Measurements from ENCODE around the gene IL27RA.
A peak's percentile ranks its signal among the peaks of the same experiment; 100 is the strongest.

Gene IL27RA

GRCh38 chr19:14053032-14053431 is 21.5 kb downstream of the IL27RA start:
- Histone ChIP-seq H3K4me1 (ENCODE audit: control insufficient read depth, insufficient read depth, low read length, unreplicated experiment) (no peaks in the 10 kb centered on the region), H3K4me3 (ENCODE audit: low read depth, low read length) (no peak overlapping the region), H3K27ac (ENCODE audit: low read depth, low read length) (no peak overlapping the region), H3K36me3 (ENCODE audit: insufficient read depth, low read length) (no peaks in the 10 kb centered on the region), H2AFZ (ENCODE audit: low read length, unreplicated experiment) (no peak overlapping the region), H3K79me2 (ENCODE audit: control insufficient read depth, insufficient read depth, low read length, unreplicated experiment) (no peaks in the 10 kb centered on the region), H3K27me3 (ENCODE audit: insufficient read depth, low read length) (no peaks in the 10 kb centered on the region)

- Histone ChIP-seq H3K79me2 (ENCODE audit: control insufficient read depth, insufficient read depth, low read length, unreplicated experiment) (no peaks in the 10 kb centered on the region), H2AFZ (ENCODE audit: low read length, unreplicated experiment) (no peak overlapping the region), H3K27me3 (ENCODE audit: insufficient read depth, low read length) (peaks cover 3% of the 10 kb centered on the region), H3K27ac (ENCODE audit: low read depth, low read length) (no peak overlapping the region), H3K4me3 (ENCODE audit: low read depth, low read length) (no peak overlapping the region), H3K4me1 (ENCODE audit: control insufficient read depth, insufficient read depth, low read length, unreplicated experiment) (peaks cover 3% of the 10 kb centered on the region), H3K36me3 (ENCODE audit: insufficient read depth, low read length) (no peaks in the 10 kb centered on the region)
Measured at GRCh38 chr19:14053500-14053899, 21.9 kb downstream of the IL27RA start.

- no peak overlapping the region for H3K27ac ChIP-seq (ENCODE audit: low read depth, low read length)
- H3K27me3 ChIP-seq (ENCODE audit: insufficient read depth, low read length) = peaks cover 7% of the 10 kb centered on the region
- no peaks in the 10 kb centered on the region for H3K36me3 ChIP-seq (ENCODE audit: insufficient read depth, low read length)
- peaks cover 3% of the 10 kb centered on the region for H3K4me1 ChIP-seq (ENCODE audit: control insufficient read depth, insufficient read depth, low read length, unreplicated experiment)
- no peak overlapping the region for H2AFZ ChIP-seq (ENCODE audit: low read length, unreplicated experiment)
- no peaks in the 10 kb centered on the region for H3K79me2 ChIP-seq (ENCODE audit: control insufficient read depth, insufficient read depth, low read length, unreplicated experiment)
- no peak overlapping the region for H3K4me3 ChIP-seq (ENCODE audit: low read depth, low read length)
Measured at GRCh38 chr19:14054099-14054498, 22.5 kb downstream of the IL27RA start.

GRCh38 chr19:14054721-14055120 is 23.2 kb downstream of the IL27RA start:
- Histone ChIP-seq H3K27me3 (ENCODE audit: insufficient read depth, low read length) (peaks cover 7% of the 10 kb centered on the region), H3K27ac (ENCODE audit: low read depth, low read length) (no peak overlapping the region), H3K4me1 (ENCODE audit: control insufficient read depth, insufficient read depth, low read length, unreplicated experiment) (peaks cover 3% of the 10 kb centered on the region), H3K36me3 (ENCODE audit: insufficient read depth, low read length) (no peaks in the 10 kb centered on the region), H3K4me3 (ENCODE audit: low read depth, low read length) (no peak overlapping the region), H3K79me2 (ENCODE audit: control insufficient read depth, insufficient read depth, low read length, unreplicated experiment) (no peaks in the 10 kb centered on the region), H2AFZ (ENCODE audit: low read length, unreplicated experiment) (no peak overlapping the region)

GRCh38 chr19:14055396-14055795 is 23.8 kb downstream of the IL27RA start:
- Histone ChIP-seq H3K36me3 (ENCODE audit: insufficient read depth, low read length) (no peaks in the 10 kb centered on the region), H3K27me3 (ENCODE audit: insufficient read depth, low read length) (peaks cover 7% of the 10 kb centered on the region), H3K4me3 (ENCODE audit: low read depth, low read length) (no peak overlapping the region), H2AFZ (ENCODE audit: low read length, unreplicated experiment) (no peak overlapping the region), H3K4me1 (ENCODE audit: control insufficient read depth, insufficient read depth, low read length, unreplicated experiment) (peaks cover 3% of the 10 kb centered on the region), H3K79me2 (ENCODE audit: control insufficient read depth, insufficient read depth, low read length, unreplicated experiment) (no peaks in the 10 kb centered on the region), H3K27ac (ENCODE audit: low read depth, low read length) (no peak overlapping the region)

- H3K27me3 ChIP-seq (ENCODE audit: insufficient read depth, low read length) = peaks cover 7% of the 10 kb centered on the region
- H3K4me1 ChIP-seq (ENCODE audit: control insufficient read depth, insufficient read depth, low read length, unreplicated experiment) = peaks cover 3% of the 10 kb centered on the region
- no peak overlapping the region for H3K4me3 ChIP-seq (ENCODE audit: low read depth, low read length)
- H3K79me2 ChIP-seq (ENCODE audit: control insufficient read depth, insufficient read depth, low read length, unreplicated experiment) = no peaks in the 10 kb centered on the region
- H3K36me3 ChIP-seq (ENCODE audit: insufficient read depth, low read length) = no peaks in the 10 kb centered on the region
- H2AFZ ChIP-seq (ENCODE audit: low read length, unreplicated experiment) = no peak overlapping the region
- no peak overlapping the region for H3K27ac ChIP-seq (ENCODE audit: low read depth, low read length)
Measured at GRCh38 chr19:14056069-14056666, 24.6 kb downstream of the IL27RA start.

GRCh38 chr19:14056741-14057356 is 25.3 kb downstream of the IL27RA start:
- no peak overlapping the region for H2AFZ ChIP-seq (ENCODE audit: low read length, unreplicated experiment)

GRCh38 chr19:14058182-14059092 is 26.9 kb downstream of the IL27RA start:
- Histone ChIP-seq H3K4me3 (ENCODE audit: low read depth, low read length) (peak overlapping the region; percentile 59; the same call in 1 of the 2 replicates), H3K27ac (ENCODE audit: low read depth, low read length) (no peak overlapping the region), H3K27me3 (ENCODE audit: insufficient read depth, low read length) (peaks cover 7% of the 10 kb centered on the region)

More at GRCh38 chr19:14056741-14057356, 25.3 kb downstream of the IL27RA start:
- H3K79me2 ChIP-seq (ENCODE audit: control insufficient read depth, insufficient read depth, low read length, unreplicated experiment) = no peaks in the 10 kb centered on the region
- H3K36me3 ChIP-seq (ENCODE audit: insufficient read depth, low read length) = no peaks in the 10 kb centered on the region
- H3K27ac ChIP-seq (ENCODE audit: low read depth, low read length) = no peak overlapping the region
- H3K27me3 ChIP-seq (ENCODE audit: insufficient read depth, low read length) = peaks cover 7% of the 10 kb centered on the region
- H3K4me3 ChIP-seq (ENCODE audit: low read depth, low read length) = peak overlapping the region; percentile 53
- peaks cover 3% of the 10 kb centered on the region for H3K4me1 ChIP-seq (ENCODE audit: control insufficient read depth, insufficient read depth, low read length, unreplicated experiment)

DNA sequence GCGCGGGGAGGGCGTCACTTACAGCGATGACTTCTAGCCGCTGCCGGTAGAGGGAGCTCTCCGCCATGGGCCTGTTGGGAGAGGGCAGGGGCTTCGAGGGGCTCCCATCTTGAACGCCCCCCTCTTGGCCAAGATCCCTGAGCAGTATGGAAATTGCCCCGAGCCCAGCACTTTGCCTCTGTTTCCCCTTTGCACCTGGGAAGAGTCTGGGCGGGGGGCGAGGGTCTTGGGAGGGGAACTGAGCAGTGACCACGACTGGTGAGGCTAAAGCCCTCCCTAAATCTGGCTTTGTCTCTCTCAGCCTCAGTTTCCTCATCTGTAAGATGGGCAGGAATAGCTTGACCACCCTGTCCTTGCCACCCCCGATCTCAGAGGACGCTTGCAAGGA is 27.5 kb downstream of the IL27RA start:
- peaks cover 3% of the 10 kb centered on the region for H3K4me1 ChIP-seq (ENCODE audit: control insufficient read depth, insufficient read depth, low read length, unreplicated experiment)
- peaks cover 7% of the 10 kb centered on the region for H3K27me3 ChIP-seq (ENCODE audit: insufficient read depth, low read length)
- H3K4me3 ChIP-seq (ENCODE audit: low read depth, low read length) = no peak overlapping the region
- H3K36me3 ChIP-seq (ENCODE audit: insufficient read depth, low read length) = no peaks in the 10 kb centered on the region
- H3K27ac ChIP-seq (ENCODE audit: low read depth, low read length) = no peak overlapping the region
- no peaks in the 10 kb centered on the region for H3K79me2 ChIP-seq (ENCODE audit: control insufficient read depth, insufficient read depth, low read length, unreplicated experiment)
- no peak overlapping the region for H2AFZ ChIP-seq (ENCODE audit: low read length, unreplicated experiment)

More at GRCh38 chr19:14058182-14059092, 26.9 kb downstream of the IL27RA start:
- Histone ChIP-seq H3K4me1 (ENCODE audit: control insufficient read depth, insufficient read depth, low read length, unreplicated experiment) (peaks cover 3% of the 10 kb centered on the region), H3K79me2 (ENCODE audit: control insufficient read depth, insufficient read depth, low read length, unreplicated experiment) (no peaks in the 10 kb centered on the region), H3K36me3 (ENCODE audit: insufficient read depth, low read length) (no peaks in the 10 kb centered on the region), H2AFZ (ENCODE audit: low read length, unreplicated experiment) (no peak overlapping the region)

- Histone ChIP-seq H2AFZ (ENCODE audit: low read length, unreplicated experiment) (no peak overlapping the region), H3K79me2 (ENCODE audit: control insufficient read depth, insufficient read depth, low read length, unreplicated experiment) (no peaks in the 10 kb centered on the region), H3K27ac (ENCODE audit: low read depth, low read length) (no peak overlapping the region), H3K4me1 (ENCODE audit: control insufficient read depth, insufficient read depth, low read length, unreplicated experiment) (peaks cover 3% of the 10 kb centered on the region), H3K4me3 (ENCODE audit: low read depth, low read length) (no peak overlapping the region), H3K27me3 (ENCODE audit: insufficient read depth, low read length) (peaks cover 7% of the 10 kb centered on the region), H3K36me3 (ENCODE audit: insufficient read depth, low read length) (no peaks in the 10 kb centered on the region)
Measured at GRCh38 chr19:14059652-14060155, 28.1 kb downstream of the IL27RA start.
